Endothelial cell of hepatic sinusoid (primary cell): ENCODE measurements around the gene CLNS1A.
"Not testable (repeated sequence)": the region's sequence is repeated elsewhere in the genome, so short reads cannot be mapped to it uniquely, and the experiment has no call there.

Experiments used
- in situ Hi-C: cut with HindIII; loops from 2 replicates; pipeline ENCODE4 v1.10.0; 2017; ENCODE audit warnings: low sequenced_read_pairs

The CLNS1A gene

DNA sequence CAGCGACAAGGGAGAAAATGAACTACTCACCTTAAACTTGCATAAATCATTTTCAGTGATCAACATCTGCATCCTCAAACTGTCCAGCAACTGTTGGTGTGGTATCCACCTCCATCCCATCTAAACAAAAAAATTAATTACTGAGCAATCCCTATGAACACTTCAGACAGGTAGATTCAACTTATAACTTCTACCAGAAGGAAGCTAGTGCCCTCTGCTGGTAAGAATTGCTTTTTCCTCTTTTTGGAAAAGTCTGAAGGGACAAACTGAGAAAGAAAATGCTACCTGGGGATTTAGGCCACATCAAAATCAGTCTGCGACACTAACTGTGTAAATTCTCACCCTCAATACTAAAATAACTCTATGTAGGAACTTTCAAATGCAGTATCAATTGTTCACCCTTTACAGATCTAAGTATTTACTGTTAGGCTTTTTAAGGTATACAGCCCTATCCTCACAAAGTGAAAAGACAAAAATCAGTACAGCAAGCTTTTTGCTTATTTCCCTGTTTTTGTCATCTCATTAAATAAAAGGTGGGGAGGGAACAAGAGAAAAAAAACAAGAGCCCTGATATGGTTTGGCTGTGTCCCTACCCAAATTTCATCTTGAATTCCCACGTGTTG is 17.9 kb downstream of the CLNS1A start:
- in situ Hi-C loops = no loop called here

DNA sequence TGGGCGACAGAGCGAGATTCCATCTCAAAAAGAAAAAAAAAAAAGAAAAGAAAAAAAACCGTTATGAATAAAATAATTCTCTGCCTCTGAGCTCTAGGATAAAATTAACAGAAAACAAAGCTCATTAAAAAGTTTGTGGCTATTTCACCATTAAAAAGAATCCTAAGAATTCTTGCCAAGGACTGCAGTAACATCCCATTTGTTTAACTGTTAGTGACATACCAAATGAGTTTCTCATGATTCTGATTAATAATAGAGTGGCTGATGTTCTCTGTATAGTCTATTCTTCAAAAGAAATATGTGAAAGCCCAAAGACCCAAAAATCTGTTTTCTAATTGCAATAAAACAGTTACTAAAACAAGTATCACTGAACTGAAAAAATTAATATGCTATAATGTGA is 19.7 kb downstream of the CLNS1A start:
- in situ Hi-C loops = no loop called here

DNA sequence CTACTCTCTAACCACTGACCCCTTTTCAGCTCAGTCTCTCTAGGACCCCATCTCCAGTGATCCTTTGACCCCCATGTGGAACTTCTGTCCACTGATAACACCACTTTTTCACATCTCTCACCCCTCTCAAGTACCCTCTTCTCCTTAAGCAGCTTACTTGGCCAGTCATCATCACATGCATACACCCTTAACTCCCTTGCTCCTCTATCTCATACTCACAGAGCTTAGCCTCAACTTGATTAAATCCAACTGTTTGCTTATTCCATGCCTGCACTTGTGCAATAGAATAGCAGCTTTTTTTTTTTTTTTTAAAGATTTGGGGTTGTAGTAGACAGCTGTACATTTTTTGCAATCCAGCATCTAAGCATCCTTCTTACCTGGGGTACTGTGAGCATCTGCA is 25.7 kb downstream of the CLNS1A start:
- in situ Hi-C loops = no loop called here

DNA sequence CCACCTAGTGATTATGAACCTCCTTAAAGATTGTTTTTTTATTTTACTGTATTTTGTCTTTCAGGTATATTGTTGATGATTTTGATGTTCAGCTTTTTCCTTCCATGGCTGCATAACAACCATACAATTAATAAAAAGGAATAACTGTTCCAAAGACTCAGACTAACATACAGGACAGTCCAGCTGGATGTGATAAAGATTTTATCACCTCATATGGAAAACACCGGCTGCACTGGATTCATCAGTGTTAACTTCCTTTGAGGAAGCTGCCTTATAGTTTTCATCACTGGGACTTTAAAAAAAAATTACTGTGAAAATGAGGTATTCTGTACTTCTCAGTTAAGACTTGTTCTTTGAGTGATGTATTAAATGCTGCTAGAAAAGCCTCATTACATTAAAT is 28.4 kb downstream of the CLNS1A start:
- in situ Hi-C loops = no loop called here

DNA sequence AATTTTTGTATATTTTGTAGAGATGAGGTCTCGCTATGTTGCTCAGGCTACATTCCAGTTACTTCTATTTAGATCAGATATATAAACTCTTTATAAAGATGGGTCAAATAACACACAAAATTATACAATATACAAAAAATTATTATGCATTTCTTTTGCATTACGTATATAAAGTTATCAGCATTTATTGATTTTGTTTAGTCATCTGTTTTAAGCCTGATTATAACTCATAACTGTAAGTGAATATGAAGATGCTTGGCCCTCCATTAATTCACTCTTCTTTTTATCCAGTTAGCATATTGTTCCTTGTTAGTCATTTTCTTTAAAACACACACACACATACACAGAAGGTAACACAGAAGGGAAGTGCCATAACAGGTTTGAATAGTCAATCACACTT is 33.3 kb downstream of the CLNS1A start:
- in situ Hi-C loops = no loop called here

DNA sequence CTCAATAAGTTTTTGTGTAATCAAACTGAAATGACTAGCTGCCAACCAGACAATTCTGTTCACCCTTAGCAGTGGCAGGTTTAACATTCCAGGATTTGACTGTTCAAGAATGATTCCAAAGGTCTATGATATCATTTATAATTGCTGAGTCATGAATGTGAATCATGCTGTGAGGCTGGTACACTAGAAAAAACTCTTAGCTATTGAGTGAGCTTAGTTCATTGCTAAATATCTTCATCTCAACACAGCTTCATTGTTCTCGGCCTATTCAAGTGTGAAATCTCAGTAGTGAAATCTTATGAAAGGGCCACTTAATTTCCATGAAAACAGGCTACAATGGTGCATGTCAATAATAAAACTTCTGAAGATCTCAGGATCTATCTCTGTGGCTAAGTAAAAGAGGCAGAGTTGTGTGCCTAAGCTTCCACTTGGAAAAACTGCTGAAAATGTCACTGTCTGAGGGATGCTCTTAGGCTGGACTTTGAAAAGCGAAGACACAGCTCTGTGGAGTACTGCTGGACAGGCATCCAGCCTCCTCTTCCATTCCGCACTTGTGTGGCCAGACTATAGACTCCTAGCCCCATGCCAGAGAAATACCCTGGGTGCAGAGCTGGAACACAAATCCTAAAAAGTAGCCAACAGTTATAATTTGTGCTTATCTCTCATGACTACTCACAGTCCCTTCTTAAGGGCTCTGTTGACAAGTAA is 35.1 kb downstream of the CLNS1A start:
- in situ Hi-C loops = no loop called here

DNA sequence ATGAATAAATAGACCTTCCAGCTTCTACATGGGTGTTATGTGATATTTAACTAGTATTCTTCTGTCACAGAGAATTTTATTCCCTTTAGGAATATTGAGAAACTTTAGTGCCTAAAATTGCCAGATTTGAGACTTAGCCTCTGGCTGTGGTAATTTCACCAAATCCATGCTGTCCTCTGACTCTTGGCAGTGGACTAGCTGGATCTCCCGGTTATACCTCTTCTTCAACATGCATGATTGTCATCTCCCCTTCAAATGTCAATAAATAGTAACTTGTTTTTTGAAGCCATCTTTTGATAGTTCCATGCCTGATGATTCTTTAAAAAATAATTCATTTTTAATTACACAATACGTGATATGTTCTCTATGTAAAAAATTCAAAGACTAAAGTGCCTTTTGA is 39.4 kb downstream of the CLNS1A start:
- in situ Hi-C loops = no loop called here

DNA sequence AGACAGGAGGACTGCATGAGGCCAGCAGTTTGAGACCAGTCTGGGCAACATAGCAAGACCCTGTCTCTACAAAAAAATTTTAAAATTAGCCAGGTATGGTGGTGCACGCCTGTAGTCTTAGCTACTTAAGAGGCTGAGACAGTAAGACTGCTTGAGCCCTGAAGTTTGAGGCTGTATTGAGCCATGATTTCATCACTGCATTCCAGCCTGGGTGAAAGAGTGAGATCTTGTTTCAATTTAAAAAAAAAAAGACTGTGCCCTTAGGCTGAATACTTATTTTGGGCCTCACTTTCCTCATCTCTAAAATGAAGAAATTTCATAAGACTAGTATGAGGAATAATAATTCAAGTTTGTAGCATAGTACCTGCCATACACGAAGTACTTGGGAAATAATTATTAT is 41.0 kb downstream of the CLNS1A start:
- in situ Hi-C loops = no loop called here

DNA sequence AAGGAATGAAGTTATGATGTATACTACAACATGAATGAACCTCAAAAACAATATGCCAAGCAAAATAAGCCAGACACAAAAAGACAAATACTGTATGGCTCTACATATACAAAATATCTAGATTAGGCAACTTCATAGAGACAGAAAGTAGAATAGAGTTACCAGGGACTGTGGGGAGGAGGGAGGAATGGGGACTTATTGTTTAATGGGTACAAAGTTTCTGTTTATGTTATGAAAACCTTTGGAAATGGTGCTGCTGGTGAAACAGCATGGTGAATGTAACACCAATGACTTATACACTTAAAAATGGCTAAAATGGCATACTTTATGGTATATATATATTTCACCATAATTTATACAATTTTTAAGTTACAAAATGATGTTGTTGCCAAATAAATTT is 43.7 kb downstream of the CLNS1A start:
- in situ Hi-C loops = loop anchor here (5.0 kb wide), 2 partner anchors 37 to 387 kb away; no protein-coding TSS in a partner anchor

DNA sequence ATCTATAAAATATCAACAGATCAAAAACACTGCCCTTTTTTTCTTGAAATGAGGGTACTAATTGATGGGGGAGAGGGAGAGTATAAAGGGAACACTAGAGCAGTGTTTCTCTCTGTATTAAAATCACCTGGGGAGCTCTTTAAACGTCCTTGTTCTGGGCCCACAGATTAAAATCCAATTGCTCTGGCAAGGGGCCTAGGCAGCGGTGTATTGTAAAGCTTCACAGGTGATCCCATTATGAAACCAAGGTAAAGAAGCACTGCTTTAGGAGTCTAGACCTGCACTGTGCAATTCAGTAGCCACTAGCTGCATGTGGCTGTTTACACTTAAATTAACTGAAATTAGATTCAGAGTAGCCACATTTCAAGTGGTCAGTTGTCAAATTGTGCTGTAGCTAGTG is 44.9 kb downstream of the CLNS1A start:
- in situ Hi-C loops = loop anchor here (5.0 kb wide), 2 partner anchors 35 to 385 kb away; no protein-coding TSS in a partner anchor

DNA sequence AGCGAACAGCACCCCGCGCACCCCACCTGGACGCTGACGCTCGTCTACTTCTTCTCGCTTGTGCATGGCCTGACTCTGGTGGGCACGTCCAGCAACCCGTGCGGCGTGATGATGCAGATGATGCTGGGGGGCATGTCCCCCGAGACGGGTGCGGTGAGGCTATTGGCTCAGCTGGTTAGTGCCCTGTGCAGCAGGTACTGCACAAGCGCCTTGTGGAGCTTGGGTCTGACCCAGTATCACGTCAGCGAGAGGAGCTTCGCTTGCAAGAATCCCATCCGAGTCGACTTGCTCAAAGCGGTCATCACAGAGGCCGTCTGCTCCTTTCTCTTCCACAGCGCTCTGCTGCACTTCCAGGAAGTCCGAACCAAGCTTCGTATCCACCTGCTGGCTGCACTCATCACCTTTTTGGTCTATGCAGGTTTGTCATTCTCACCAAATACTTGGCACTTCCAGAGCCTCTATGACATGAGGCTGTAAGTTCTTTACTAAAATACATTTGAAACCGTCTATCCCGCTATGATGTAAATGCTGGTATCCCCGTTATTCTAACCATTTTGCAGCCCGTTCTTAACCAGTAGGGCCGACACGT is 47.3 kb downstream of the CLNS1A start:
- in situ Hi-C loops = loop anchor here (5.0 kb wide), 2 partner anchors 33 to 383 kb away; no protein-coding TSS in a partner anchor

DNA sequence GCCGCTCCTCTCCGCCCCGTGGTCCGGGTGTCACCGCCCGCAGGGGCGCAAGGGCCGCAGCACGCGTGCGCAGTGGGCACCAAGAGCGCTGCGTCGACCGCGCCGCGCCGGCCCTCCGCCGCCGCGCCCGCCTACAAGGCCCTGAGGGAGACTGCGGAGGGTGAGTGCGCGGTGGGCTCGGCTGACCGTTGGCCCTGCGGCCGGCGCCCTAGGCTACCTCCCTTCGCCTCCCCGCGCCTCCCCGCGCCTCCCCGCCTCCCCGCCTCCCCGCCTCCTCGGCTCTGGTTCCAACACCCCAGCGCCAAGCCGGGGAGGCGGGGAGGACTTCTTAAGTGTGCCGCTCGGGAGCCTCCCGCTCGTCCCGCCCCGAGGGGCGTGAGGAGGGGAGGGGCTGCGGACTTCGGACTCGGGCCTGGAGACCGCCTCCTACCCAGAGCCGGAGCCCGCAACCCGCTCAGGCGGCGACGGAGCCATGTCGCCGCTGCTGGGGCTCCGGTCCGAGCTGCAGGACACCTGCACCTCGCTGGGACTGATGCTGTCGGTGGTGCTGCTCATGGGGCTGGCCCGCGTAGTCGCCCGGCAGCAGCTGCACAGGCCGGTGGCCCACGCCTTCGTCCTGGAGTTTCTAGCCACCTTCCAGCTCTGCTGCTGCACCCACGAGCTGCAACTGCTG is 47.9 kb downstream of the CLNS1A start, which contains the start of gene AQP11:
Gene AQP11 (plus strand): TSS at position 433 of the 673 bp plus-strand sequence. CDS start 40 bp downstream, at position 473.
- in situ Hi-C loops = loop anchor here (5.0 kb wide), 2 partner anchors 32 to 382 kb away; no protein-coding TSS in a partner anchor

DNA sequence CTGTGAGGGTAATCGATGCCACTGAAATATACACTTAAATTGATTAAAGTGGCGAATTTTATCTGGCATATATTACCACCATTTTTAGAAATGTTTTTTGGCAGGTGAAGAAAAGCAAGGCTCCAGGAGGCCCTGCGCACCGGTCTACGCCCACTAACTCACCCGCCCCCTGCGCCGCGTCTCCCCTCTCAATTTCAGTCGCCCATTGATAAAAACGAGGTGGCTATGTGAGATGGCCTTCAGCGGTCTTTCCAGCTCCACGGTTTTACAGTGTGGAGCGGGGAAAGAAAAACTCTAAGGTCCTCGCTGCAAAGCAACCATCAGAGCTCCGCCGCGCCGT is 48.4 kb downstream of the CLNS1A start:
- in situ Hi-C loops = no loop called here

DNA sequence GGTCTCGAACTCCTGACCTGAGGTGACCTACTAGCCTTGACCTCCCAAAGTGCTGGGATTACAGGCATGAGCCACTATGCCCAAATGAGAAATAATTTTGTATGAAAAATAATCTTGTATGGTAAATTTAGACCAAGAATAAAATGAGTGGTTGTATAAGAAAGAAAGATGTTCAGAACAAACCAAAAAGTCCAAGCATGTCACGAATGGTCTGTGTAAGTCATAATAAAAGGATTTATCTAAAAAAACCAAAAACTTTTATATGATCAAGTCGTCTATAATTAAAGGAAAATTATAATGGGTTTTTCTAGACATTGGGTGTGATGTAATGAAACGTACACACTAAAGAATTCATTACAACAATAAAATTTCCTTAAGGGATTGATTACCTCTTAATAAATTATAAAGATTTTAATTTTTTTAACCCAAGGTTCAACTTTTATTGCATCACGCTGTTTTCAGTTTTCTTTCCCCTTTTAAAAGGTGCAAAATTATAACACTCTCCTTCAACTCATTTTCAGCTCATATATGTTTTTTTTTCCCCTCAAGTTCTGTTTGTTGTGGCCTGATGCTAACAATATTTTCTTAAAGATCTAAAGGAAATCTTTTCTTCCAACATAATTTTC is 56.8 kb downstream of the CLNS1A start:
- in situ Hi-C loops = no loop called here

DNA sequence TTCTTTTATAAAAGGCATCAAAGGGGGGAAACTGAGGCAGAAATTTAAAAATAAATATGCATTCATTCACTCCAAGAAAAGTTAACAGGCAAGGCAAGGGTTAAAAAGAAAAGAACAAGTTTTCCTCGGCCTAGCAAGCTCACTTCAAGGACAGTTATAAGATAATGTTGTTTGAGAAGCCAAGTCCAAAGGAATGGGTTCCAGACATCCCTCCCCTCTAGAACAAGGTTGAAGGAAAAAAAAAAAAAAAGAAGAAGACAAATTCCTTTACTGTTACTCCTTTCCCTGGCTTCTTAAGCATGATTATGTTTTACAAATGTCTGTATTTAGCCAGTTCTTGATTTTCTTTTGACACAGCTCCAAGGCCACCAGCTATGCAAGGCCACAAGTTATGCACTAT is 62.2 kb downstream of the CLNS1A start:
- in situ Hi-C loops = not testable (repeated sequence)

DNA sequence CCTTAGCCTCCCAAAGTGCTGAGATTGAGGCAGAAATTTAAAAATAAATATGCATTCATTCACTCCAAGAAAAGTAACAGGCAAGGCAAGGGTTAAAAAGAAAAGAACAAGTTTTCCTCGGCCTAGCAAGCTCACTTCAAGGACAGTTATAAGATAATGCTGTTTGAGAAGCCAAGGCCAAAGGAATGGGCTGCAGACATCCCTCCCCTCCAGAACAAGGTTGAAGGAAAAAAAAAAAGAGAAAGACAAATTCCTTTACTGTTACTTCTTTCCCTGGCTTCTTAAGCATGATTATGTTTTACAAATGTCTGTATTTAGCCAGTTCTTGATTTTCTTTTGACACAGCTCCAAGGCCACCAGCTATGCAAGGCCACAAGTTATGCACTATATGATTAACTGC is 66.7 kb downstream of the CLNS1A start:
- in situ Hi-C loops = not testable (repeated sequence)

DNA sequence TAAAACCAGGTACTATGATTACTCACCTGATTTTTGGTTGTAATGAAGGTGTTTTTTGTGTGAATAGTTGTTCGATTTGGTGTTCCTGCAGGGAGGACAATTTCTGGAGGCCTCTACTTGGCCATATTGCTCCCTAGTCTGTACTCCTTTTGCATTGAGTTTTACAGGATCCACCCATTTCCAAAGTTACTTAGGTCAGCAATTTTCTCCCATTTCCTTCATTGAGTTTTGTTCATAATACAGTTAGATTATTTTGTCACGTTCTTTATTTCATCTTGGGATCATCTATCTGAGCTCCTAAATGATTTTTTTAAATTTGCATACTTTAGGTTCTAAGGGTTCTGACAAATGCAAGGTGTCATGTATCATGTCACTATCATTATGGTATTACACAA is 67.9 kb downstream of the CLNS1A start:
- in situ Hi-C loops = no loop called here

DNA sequence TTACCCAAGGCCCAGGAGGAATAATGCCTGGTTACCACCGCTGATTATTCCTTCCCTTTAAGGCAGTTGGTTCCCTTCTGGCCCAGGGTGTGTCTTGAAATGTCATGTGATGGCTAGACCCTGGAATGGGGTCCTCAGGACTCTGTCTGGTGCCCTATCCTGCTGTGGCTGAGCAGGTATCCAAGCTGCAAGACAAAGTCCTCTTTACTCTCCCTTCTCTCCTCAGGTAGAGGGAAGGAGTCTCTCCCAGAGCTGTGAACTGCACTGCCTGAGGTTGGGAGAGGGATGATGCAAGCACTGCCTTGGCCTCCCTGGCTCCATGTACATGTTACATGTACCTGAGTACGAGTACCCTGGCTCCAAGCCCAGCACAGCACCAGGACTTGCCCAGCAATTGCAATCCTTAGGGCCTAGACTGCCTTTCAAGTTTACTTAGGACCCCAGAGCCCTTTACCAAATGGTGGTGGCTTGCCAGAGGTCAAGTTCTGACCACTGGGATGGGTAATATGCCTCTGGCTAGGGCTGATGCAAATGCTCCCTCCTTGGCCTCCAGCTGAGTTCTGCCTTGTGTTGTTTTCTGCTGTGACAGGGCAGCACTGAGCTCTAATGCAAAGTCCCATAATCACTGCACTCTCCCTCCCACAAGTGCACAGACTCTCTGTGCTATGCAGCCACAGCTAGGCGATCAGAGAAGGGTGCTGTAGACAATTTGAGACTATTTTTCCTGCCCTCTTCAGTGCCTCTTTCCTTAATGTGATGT is 68.5 kb downstream of the CLNS1A start:
- in situ Hi-C loops = no loop called here

DNA sequence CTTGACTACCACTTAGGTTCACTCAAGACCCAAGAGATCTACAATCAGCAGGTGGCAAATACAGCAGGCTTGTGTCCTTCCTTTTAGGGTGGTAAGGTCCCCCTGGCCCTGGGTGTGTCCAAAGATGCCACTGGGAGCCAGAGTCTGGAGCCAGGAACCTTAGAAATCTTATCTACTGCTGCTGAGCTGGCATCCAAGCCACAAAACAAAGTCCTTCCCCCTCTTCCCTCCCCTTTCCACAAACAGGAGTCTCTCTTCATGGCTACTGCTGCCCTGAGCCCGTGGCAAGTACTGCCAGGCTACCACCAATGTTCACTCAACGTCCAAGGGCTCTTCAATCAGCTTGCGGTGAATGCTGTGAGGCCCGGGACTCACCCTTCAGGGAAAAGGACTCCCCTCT is 69.3 kb downstream of the CLNS1A start:
- in situ Hi-C loops = no loop called here
